Measurements from ENCODE around the gene ASPN. TPM values are rescaled to one million over a fixed set of nuclear protein-coding genes. Genes with fewer than 3 reads are reported as not detected.

The ASPN gene
- total and polyA plus RNA-seq, 9 of the 15 experiments (the other 6 are each of a cell fraction or from before 2014, with no cell fraction given), result 0.03 to 0.07 TPM; not detected in 7

DNA sequence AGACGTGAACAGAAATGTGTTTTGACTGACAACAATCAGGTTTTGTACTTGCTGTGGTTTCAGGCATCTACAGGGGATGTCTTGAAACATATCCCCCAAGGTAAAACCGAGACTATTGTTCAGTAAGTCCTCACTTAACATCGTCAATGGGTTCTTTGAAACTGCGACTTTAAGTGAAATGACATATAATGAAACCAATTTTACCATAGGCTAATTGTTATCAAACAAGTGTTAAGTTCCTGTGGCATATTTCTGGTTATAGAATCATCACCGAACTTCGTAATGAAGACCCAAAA, 41.6 kb downstream of the ASPN start (continued):
- TF ChIP-seq CHD7 (IDR thresholded peaks at IDR 0.05; ENCODE audit: low read depth, low read length) (no peak), ZKSCAN1 (IDR thresholded peaks at IDR 0.05; ENCODE audit: low read depth, low read length) (no peak), ESRRA (IDR thresholded peaks at IDR 0.05; ENCODE audit: borderline replicate concordance, low read depth) (no peak), HNRNPK (IDR thresholded peaks at IDR 0.05; ENCODE audit: low read depth, low read length, poor library complexity, severe bottlenecking) (no peak)
- TF ChIP-seq, protein P1, sequence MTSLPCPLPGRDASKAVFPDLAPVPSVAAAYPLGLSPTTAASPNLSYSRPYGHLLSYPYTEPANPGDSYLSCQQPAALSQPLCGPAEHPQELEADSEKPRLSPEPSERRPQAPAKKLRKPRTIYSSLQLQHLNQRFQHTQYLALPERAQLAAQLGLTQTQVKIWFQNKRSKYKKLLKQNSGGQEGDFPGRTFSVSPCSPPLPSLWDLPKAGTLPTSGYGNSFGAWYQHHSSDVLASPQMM (CRISPR knock-in tag; IDR thresholded peaks at IDR 0.05), result no peak

Data from K562 (cell line).